ENCODE results near the gene CABYR.

CABYR gene, protein sequence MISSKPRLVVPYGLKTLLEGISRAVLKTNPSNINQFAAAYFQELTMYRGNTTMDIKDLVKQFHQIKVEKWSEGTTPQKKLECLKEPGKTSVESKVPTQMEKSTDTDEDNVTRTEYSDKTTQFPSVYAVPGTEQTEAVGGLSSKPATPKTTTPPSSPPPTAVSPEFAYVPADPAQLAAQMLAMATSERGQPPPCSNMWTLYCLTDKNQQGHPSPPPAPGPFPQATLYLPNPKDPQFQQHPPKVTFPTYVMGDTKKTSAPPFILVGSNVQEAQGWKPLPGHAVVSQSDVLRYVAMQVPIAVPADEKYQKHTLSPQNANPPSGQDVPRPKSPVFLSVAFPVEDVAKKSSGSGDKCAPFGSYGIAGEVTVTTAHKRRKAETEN

DNA sequence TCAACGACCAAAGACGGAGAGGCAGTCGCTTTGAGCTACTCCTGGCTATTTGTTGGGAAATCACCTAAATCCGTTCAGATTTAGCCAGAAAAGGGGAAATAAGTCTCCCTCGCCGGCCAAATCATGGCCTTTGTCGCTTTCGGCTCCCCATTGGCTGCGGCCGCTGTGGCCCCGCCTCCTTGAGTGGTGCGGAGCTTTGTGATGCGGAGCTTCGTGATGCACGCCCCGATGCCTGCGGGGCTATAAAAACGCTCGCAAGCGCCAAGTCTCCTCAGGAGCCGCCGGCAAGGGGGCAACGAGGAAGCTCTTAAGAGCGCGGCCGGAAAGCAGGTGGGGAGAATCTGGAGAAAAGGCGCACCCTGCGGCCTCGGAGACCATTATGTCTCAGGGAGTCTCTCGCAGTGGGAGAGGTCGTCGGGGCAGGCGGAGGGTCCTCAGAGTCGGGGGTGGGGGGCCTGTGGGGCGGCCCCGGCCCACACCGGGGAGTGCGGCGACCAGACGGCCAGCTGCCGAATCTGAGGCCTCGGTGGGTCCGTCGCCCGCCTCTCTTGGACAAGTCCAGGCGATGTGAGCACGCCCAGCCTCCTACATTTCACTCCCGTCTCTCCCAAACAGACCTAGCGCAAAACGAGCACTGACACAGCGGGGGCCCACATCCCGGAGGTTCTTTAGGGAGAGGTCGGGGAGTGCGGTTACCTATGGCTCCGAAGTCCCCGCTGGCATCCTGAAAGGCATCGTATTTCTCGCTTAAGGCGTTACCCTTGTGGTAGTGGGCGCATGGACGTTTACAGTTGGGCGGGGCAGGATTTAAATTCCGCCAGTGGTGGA lies at the start of gene CABYR:
CABYR (plus strand) TSS at position 274 of the 828 bp plus-strand sequence. CDS start 4,053 bp downstream, outside the sequence.
- peak; percentile 43 for DNase-seq

DNA sequence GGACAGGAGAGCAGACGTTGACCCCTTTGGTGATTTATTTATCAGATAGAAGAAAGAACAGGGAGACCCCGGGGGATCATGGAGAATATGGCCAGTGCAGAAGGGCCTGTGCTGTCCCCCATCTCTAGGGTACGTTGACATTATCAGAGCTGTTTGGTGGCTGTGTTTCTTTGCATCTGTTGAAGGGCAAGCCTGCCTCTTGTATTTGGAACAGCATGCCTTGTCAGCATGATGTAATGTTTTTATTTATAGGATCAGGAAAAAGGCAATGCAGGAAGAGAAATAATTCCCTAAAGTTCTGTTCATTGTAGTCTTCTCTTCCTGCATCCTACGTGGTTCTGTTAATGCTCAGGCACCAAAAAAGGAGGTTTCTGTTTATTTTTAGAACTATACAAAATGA lies 49.8 kb upstream of the CABYR start:
- no peak for DNase-seq

DNA sequence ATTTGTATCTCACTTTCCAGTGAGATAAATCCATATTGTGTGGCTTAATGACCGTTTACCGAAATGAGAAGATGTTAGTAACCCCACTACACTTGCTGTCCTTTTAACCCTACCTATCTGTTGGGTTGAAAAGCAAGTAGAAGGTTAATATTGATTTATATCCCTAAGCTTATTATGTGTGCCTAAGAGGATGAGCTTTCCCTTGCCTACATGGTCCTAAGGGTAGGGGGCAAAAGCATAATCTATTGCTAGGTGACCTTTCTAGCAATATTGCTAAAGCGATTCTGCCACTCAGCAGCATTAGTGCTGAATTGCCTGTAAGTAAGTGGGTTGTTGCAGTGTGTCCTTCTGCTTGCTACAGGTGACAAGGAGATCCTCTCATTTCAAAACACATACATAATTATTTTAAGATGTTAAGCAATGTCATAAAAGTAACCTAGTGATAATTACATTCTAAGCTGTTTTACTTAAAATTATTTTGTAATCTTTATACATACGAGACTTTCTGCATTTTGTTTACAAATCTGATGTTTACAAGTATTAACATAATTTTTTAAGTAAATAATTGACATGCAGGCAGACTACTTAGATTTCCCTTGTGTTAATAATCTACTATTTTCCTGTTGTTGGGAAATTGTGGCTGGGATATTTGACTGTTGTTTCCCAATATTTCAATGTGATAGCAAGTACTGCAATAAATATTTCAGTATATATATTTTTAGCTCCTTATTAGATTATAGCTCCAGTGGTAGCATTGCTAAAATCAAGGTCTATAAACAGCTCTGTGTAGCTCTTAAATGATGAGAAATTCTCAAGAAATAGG lies 49.1 kb upstream of the CABYR start:
- no peak for DNase-seq

DNA sequence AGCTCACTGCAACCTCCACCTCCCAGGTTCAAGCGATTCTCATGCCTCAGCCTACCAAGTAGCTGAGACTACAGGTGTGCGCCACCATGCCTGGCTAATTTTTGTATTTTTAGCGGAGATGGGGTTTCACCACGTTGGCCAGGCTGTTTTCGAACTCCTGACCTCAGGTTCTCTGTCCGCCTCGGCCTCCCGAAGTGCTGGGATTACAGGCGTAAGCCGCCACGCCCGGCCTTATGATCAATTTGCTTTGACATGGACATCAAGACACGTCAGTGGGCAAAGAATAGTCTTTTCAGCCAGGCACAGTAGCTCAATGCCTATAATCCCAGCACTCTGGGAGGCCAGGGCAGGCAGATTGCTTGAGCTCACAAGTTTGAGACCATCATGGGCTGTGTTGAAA lies 48.0 kb upstream of the CABYR start:
- no peak for DNase-seq

DNA sequence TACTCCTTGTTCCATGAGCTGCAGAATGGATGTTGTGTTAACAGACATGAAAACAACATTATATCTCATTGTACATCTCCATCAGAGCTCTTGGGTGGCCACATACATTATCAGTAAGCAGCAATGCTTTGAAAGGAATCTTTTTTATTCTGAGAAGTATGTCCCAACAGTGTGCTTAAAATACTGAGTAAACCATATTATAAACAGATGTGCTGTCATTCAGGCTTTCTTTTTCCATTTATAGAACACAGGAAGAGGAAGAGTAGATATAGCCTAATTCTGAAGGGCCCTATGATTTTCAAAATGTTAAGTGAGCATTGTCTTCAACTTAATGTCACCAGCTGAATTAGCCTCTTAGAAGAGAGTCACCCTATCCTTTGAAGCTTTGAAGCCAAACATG lies 44.3 kb upstream of the CABYR start:
- no peak for DNase-seq

DNA sequence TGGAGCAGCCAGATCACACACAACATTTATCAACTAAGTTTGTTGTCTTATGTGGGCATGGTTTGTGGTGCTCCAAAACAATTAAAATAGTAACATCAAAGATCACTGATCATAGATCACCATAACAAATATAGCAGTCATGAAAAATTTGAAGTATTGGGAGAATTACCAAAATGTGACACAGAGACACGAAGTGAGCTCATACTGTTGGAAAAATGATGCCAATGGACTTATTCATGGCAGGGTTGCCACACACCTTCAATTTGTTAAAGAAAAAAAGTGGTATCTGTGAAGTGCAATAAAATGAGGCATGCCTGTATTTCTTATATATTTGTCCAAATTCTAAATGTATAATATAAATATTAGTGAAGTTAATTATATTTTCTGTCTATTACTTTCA lies 42.9 kb upstream of the CABYR start:
- no peak for DNase-seq

DNA sequence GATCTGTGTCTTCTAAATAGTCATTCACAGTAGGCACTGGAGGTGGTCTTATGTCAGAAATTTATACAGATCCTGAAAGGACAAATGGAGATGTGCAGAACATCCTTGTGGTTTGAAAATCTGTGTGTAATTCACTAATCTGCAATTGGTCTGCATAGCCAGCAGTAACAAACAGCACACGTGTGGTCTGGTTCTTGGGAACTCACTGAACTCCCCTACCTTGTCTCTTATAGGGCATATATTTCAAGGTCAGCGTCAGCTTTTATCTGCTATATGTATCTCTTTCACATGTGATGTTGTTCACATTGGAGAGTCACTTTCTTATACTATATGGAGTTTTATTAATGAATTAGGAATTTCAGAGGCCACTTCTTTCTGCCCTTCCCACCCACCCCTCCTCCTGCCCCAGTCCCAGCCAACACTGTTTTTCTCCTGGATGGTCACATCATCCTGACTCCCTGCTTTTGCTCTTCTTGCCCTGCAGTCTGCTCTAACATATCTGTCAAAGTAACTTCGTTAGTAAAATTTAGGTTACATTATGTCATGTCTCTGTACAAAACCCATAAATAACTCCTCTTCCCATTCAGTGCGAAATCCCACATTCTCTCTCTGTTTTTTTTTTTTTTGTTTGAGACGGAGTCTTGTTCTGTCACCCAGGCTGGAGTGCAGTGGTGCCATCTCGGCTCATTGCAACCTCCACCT lies 35.4 kb upstream of the CABYR start:
- no peak for DNase-seq

DNA sequence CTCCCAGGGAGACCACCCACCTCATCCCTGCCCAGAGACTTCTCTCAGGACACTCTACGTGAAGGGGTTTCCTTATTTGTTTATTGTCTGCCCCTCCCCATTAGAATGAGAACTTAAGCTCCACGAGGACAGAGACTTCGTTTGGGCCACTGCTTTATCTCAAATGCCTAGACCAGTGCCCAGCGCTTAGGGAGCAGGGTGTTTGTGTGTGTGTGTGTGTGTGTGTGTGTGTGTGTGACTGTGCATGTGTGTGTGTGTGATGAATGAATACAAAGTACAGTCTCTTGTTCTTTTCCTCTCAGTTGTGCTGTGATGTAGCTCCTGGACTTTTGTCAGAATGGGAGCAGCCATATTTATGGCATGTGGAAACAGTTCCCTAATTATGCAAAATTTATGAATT lies 34.4 kb upstream of the CABYR start:
- DNase-seq, result no peak

DNA sequence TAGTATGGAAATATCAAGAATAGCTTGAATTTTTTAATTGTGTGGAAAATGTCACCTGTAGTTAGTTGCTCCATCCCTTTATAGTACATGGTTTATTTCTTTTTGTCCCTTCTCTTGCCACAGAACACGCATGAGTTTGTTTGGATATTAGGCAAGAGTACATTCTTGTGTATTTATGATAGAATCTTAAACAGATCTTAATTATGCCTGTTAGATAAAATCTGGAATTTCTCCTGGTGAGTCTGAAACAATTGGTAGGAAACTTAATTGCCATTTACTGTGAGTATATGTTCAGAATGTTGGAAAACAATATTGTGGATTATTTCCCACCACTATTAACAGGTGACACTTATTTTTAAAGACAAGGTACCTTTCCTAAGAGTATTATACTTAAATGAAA lies 30.2 kb upstream of the CABYR start:
- DNase-seq, result no peak

DNA sequence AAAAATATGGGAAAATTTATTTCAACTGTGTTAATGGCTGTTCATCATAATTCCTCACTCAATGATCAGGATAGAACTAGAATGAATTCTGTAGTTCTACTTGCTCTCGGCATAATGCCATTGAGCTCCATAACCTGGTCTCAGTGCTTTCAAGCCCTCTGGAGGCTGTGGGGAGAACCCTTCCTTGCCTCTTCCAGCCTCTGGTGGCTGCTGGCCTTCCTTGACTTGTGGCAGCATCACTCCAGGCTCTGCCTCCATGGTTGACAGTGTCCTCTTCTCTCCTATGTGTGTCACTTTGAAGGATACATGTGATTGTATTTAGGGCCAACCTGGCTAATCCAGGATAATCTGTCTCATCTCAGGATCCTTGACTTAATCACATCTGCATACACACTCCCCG lies 26.9 kb upstream of the CABYR start:
- DNase-seq, result no peak

DNA sequence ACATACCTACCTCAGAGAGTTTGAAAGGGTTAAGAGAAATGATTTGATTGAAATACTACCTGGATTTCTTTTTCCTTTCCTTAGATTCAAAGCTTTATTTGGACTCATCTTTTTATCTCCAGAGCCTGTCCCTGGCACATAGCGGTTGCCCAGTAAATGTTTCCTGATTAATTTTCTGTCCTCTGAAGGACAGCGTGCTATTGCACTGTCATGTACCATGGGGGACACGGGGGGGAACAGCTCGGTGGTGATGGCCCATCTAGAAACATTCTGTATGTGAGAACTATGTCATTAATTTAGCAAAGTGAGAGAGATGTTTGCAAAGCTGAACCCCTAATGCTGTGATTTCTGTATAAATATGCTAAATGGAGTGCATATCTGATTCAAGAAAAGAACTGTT lies 26.4 kb upstream of the CABYR start:
- no peak for DNase-seq

DNA sequence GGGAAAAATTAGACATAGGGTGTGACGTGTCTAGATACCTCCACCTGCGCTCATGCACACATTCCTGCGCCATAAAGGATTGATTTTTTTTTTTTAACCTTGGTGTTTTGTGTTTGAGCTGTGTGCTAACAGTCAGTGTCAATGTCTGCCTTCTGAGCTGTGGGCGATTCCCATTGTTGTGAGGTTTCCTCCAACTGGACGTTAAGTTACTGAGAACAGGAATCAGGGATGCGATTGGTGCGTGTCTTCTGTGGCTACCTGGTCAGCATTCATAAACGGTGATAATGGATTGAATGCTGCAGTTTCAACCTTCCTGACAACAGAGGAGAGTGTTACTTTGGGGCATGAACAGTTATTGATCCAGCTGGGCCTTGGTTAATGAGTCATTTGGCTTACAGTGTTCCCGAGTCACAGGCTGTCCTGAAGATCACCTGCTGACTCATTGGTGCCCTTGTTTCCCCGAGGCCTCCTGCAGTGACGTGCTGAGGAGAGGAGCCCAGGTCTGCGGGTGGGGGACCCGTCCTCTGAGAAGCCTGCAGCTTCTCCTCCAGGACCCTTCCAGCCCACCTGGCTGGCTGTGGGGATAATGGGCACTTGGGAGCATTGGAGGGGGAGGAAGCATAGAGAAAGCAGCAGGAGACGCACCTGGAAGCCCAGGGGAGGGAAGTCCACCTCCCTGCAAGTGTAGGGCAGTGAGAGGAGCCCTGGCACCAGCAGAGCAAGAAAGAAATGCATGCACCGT lies 25.8 kb upstream of the CABYR start:
- no peak for DNase-seq

DNA sequence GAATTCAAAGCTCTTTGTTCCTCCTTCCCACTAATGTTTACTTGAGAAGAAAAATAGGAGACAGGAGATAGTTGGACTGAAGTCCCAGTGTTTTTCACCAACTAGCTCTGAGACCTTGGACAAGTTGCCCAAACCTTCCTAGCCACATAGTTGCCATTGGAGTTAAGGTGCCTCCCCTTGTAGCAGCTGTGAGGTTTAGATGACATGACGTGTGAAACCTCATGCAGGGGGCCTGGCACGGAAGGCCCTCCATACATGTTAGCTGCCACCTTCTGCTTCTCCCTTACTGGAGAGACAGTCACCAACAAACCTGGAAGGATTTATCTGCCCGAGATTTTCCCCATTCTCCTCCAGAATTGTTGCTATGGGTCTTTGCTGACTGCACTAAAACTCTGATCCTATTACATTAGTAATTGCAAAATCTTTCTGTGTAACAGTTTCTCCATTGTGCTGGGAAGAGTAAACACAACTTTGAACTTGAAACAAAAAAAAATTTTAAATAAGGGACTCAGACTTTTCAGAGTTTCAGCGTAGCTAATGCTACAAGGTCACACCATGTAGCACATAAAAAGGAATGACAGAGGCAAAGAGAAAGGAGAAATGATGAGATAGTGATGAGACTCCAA lies 23.8 kb upstream of the CABYR start:
- no peak for DNase-seq

DNA sequence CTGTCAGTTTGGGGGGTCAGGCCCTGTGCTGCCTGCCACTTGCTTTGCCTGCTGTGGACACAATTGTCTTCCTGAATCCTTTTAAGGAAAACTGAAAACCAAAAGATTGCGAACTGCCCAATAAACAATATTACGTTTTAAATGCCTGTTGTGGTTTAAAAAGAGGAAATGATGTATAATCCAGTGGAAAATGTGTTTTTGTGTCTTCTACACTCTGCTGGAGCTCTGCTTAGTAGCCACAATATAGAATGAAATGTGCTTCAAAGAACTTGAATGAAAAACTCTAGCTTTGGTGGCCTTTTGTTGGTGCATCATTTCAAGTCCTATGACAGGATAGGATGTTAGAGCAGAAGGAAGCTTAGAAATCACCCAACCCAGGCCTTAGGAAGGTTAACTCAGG lies 23.2 kb upstream of the CABYR start:
- no peak for DNase-seq

DNA sequence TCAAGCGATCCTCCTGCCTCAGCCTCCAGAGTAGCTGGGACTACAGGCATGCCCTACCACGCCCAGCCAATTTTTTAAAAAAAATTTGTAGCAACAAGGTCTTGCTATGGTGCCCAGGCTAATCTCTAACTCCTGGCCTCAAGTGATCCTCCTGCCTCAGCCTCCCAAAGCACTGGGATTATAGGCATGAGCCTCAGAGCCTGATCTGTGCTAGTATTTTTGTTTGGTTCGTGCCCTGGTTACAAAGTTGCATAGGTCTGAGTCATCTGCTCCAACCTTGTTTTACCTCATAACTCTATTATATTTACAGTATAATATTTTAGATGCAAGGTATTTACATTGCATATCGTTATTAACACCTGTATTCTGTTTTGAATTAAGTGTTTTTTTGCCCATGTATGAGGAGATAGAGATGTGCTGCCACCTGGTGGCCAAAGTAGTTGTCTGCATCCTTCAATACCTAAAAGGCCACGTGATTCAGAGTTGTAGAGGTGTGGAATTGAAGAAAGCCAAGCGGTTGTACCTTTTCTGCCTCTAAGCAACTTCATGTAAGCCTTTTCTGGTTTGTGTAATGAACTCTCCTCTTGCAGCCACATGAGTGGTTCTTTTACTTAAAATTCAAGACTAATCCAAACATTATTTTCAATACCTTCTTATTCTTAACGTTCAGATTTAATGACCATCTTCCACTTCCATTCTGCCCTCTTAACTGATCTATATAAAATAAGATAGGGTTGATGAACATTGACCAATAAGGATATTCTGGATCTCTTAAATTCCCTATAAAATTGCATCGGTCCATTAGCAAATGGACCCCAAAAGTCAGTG lies 19.9 kb upstream of the CABYR start:
- DNase-seq, result peak; percentile 45

DNA sequence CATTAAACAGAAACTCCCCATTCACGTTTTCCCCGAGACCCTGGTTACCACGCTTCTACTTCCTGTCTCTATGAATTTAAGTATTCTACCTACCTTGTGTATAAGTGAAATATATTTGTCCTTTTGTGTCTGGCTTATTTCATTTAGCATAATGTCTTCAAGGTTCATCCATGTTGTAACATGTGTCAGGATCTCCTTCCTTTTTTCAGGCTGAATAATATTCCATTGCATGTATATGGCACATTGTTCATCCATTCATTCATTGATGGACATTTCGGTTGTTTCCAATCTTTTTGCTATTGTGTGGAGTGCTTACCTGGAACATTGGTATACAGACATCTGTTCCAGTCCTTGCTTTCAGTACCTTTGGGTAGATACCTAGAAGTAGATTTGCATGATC lies 18.2 kb upstream of the CABYR start:
- no peak for DNase-seq

DNA sequence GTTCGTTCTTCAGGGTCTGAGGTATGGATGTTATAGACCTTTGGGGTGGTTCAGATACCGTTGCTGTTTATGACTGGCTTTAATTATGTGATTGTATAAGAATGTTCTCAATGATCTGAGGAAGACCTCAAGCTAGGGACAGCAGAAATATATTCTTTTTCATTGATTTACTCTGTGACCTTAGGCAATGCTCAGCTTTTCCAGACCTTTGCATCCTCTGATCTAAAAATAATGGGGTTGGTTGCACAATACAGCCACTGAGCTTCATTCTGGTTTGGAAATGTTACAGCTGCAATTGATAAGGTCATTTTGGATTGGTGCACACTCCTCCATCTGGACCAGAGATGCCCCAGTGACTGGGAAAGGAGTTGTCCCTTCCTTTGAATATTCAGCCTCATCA lies 17.2 kb upstream of the CABYR start:
- DNase-seq, result no peak

DNA sequence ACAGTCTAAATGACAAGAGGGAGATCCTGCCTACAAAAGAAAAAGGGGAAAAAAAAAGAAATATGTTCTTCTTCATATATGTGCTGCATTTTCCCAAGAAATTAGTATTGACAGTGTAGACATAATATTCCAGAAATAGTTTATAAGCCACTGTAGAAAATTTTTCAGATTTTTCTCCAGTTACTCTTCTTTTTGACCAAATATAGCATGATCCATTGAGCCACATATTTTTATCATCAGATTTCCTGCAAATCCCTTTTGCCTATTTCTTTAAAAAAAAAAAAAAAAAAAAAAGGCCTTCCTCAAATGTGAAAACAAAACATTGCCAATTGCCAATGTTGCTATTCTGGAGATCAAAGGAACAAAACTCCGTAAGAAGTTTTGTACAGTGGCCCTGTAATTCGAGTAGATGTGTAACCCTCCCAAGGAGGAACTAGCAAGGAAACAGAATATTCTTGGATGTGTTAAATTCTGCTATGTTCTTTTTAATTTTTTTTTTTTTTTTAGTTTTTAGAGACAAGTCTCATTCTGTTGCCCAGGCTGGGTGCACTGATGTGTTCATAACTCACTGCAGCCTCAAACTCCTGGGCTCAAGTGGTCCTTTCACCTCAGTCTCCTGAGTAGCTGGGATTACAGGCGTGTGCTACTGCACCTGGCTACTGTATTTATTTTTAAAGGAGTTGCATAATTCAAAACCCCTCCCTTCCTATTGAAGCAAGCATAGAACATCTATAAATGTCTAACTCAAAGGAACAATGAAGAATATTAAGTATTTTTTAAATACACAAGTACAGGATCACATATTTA lies 12.5 kb upstream of the CABYR start:
- DNase-seq, result no peak

DNA sequence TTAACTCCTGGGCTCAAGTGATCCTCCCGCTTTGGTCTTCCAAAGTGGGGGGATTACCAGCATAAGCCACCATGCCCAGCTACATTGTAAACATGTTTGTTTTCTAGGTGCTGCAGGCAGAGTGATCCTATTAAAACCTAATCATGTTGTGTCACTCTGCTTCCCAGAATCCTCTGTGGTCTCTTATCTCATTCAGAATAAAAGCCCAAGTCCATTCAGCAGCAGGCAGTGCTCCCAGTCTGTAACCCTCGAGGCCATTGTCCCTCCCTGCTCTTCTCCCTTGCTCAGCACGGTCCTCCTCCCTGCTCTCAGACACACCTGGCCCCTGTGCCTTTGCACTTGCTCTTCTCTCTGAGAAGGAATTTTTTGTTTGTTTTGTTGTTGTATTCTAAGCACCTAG lies 11.1 kb upstream of the CABYR start:
- no peak for DNase-seq

DNA sequence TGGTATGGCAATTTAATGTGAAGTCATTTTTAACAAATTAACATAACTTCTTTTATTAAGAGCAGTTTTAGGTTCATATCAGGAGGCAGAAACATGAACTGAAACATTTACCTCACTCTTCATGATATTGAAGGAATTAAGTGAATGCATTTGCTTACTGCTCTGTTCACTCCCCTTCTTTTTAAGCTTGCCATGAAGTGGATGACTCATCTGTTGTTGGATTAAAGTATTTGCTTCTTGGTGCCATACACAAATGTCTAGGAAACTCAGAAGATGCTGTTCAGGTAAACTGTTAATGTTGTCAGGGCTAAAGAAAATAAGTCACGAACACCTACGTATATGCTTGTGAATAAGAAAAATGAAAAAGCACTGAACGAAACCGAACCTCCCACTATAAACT lies 10.2 kb upstream of the CABYR start:
- no peak for DNase-seq

Data from amniotic stem cell (primary cell).